Kidney (tissue), 14 donors: ENCODE measurements around the gene TYROBP. TPM values are rescaled to one million over a fixed set of nuclear protein-coding genes. Genes with fewer than 3 reads are reported as not detected.

ENCODE experiments used
- DNase-seq, 5 donors: peaks; one replicate each; pipeline ENCODE4 v3.0.0-alpha.2; 2013 to 2020
- FAIRE-seq: peaks from 2 replicates; lab custom pipeline; 2012; peaks lifted over from hg19 to GRCh38; lab: Jason Lieb, UNC
- H3K27ac ChIP-seq, 2 donors: one replicate each; pipeline ENCODE4 v1.7.0; 2013; ENCODE audit warnings: low read depth in 2 of 2, low read length in 2 of 2, inconsistent platforms in 1 of 2
- H3K27me3 ChIP-seq: one replicate; pipeline ENCODE4 v1.7.1; 2013; ENCODE audit warnings: low read length, inconsistent platforms; ENCODE audit not compliant: control insufficient read depth, insufficient read depth
- H3K36me3 ChIP-seq, 3 donors: one replicate each; pipeline versions ENCODE4 v1.7.0 to v1.7.1; 2013; ENCODE audit warnings: low read length in 3 of 3, control low read depth in 1 of 3, inconsistent platforms in 1 of 3; ENCODE audit not compliant: insufficient read depth in 3 of 3, control insufficient read depth in 2 of 3
- H3K4me1 ChIP-seq, 3 donors: one replicate each; pipeline versions ENCODE4 v1.7.0 to v1.7.1; 2013; ENCODE audit warnings: low read length in 3 of 3, inconsistent platforms in 1 of 3, low read depth in 1 of 3; ENCODE audit not compliant: control insufficient read depth in 2 of 3, insufficient read depth in 2 of 3
- H3K4me3 ChIP-seq, 3 donors: one replicate each; pipeline versions ENCODE4 v1.7.0 to v1.8.1; 2013; ENCODE audit warnings: low read length in 3 of 3, control low read depth in 1 of 3, inconsistent platforms in 1 of 3
- H3K9ac ChIP-seq, 3 donors: one replicate each; pipeline versions ENCODE4 v1.7.0 to v1.7.1; 2013; ENCODE audit warnings: low read length in 3 of 3, control low read depth in 1 of 3, inconsistent platforms in 1 of 3
- H3K9me3 ChIP-seq, 3 donors: one replicate each; pipeline versions ENCODE4 v1.7.0 to v1.7.1; 2013; ENCODE audit warnings: low read length in 3 of 3, control low read depth in 1 of 3, inconsistent platforms in 1 of 3; ENCODE audit not compliant: control insufficient read depth in 2 of 3, insufficient read depth in 1 of 3
- CTCF ChIP-seq: IDR thresholded peaks from 3 replicates; pipeline ENCODE4 v1.5.1; 2012; ENCODE audit warnings: mild to moderate bottlenecking, moderate library complexity, borderline replicate concordance; ENCODE audit not compliant: insufficient read depth; ENCODE audit errors: extremely low read depth
- intact Hi-C: fragments of 100-400 bp; cut with DNase I; formaldehyde crosslinking; loops from one replicate; pipeline ENCODE4 v1.11.1; 2022
- polyA plus RNA-seq: library from polyadenylated mRNA; stranded (reverse); fragments of 350-450 nt; fragmentation: Illumina TruSeq; extraction: RNeasy Lipid Tissue Mini Kit (QIAGEN cat#74804); gene quantifications from one replicate; pipeline ENCODE4 v1.2.3, GENCODE V29; 2014; ENCODE audit warnings: low read depth, low replicate concordance; ENCODE audit not compliant: insufficient read depth
- total RNA-seq: library from RNA; stranded (reverse); fragmentation: NEBNext Ultra II Directional; extraction: Animal tissue kit (Norgen Biotek cat#: 25700); gene quantifications from one replicate; pipeline ENCODE4 v1.2.1, GENCODE V29; 2021
- donor health status: control.
- donor health status: control.
- donor health status: control.
- donor health status: control.
- donor health status: control.
- donor health status: DM: yes; HTN: yes; CAD: no.
- donor health status: Normal renal cell carcinoma (clear cell type).

TYROBP gene
- total and polyA plus RNA-seq, 2 donors from 2014 or later: 64.2 to 77.6 TPM

- TF ChIP-seq CTCF: no peak
- H3K4me3 ChIP-seq: no peak overlapping the region
Observed at GRCh38 chr19:35902870-35903475, 5.1 kb downstream of the TYROBP start.

GRCh38 chr19:35901854-35902661 lies 6.0 kb downstream of the TYROBP start, which contains the start of gene HCST:
Gene HCST, plus strand, starts transcription at chr19:35902529. Its CDS starts 65 bp downstream, at chr19:35902594.
- FAIRE-seq: no peak
- peak within 1 kb of the TSS in 1 of 2 donors; percentile 60 for H3K27ac ChIP-seq
- no peaks in the 10 kb centered on the region for H3K27me3 ChIP-seq
- TF ChIP-seq CTCF: no peak
- peak within 1 kb of the TSS in 2 of 3 donors; percentile 1 to 23 for H3K9ac ChIP-seq
- DNase-seq: peak in 1 of 5 donors; percentile 19
- intact Hi-C loops: no loop called here
- H3K9me3 ChIP-seq: no peaks in the 10 kb centered on the region
- H3K4me3 ChIP-seq: peak within 1 kb of the TSS in 1 of 3 donors; percentile 10
- H3K36me3 ChIP-seq: no peaks in the 10 kb centered on the region
- peaks cover 0 to 7% (median 0%) of the 10 kb centered on the region in 3 donors for H3K4me1 ChIP-seq

More at GRCh38 chr19:35902870-35903475, 5.1 kb downstream of the TYROBP start:
- FAIRE-seq (no peak), DNase-seq (no peak)
- Histone ChIP-seq H3K9me3 (no peaks in the 10 kb centered on the region), H3K4me1 (peaks cover 0 to 7% (median 0%) of the 10 kb centered on the region in 3 donors), H3K27me3 (no peaks in the 10 kb centered on the region), H3K9ac (no peak overlapping the region), H3K27ac (peak overlapping the region in 1 of 2 donors; percentile 60), H3K36me3 (no peaks in the 10 kb centered on the region)
- intact Hi-C loops: no loop called here

- intact Hi-C loops: no loop called here
- Histone ChIP-seq H3K27me3 (no peaks in the 10 kb centered on the region), H3K4me1 (peaks cover 0 to 7% (median 0%) of the 10 kb centered on the region in 3 donors), H3K9me3 (no peaks in the 10 kb centered on the region), H3K36me3 (no peaks in the 10 kb centered on the region), H3K27ac (peak overlapping the region; percentile 63 to 84), H3K4me3 (no peak overlapping the region), H3K9ac (no peak overlapping the region)
- DNase-seq (peak in 3 of 5 donors; percentile 34 to 67 (median 46)), FAIRE-seq (no peak)
- no peak for TF ChIP-seq CTCF
Observed at GRCh38 chr19:35901055-35901644, 6.9 kb downstream of the TYROBP start.
